Common myeloid progenitor, CD34-positive (primary cell): Measurements from ENCODE around the gene CTRL.
A peak's percentile ranks its signal among the peaks of the same experiment; 100 is the strongest.
"Not testable (repeated sequence)": the region's sequence is repeated elsewhere in the genome, so short reads cannot be mapped to it uniquely, and the experiment has no call there.

Source experiments
- CTCF ChIA-PET: fragments of 350-600 bp; sonication (Branson Sonifier 250); formaldehyde crosslinking; loops from one replicate; lab custom pipeline; 2021; ENCODE audit warnings: antibody characterized with exemption; lab: Charles Lee
- POLR2A ChIA-PET: fragments of 350-600 bp; sonication (Branson Sonifier 250); formaldehyde crosslinking; loops from one replicate; lab custom pipeline; 2021; ENCODE audit warnings: antibody characterized with exemption; lab: Charles Lee
- DNase-seq, 3 donors: peaks; one replicate each; pipeline versions ENCODE4 v3.0.0 to v3.0.0-alpha.2; 2013
- H3K27ac ChIP-seq, 2 experiments: 1 replicate in 1 of 2; 2 replicates in 1 of 2; pipeline ENCODE4 v1.7.0; 2013; ENCODE audit warnings: inconsistent platforms in 2 of 2, low read length in 2 of 2, mild to moderate bottlenecking in 2 of 2, low read depth in 1 of 2, moderate library complexity in 1 of 2; ENCODE audit not compliant: severe bottlenecking in 2 of 2, insufficient read depth in 1 of 2, poor library complexity in 1 of 2
- H3K27me3 ChIP-seq, 5 experiments: replicated peaks in 2 of 5; 1 replicate in 3 of 5; 2 replicates in 2 of 5; pipeline versions ENCODE4 v1.6.1 to v1.7.0; 2013; ENCODE audit warnings: low read length in 4 of 5, mild to moderate bottlenecking in 2 of 5, moderate library complexity in 2 of 5, inconsistent platforms in 1 of 5; ENCODE audit not compliant: insufficient read depth in 5 of 5, control insufficient read depth in 4 of 5
- H3K36me3 ChIP-seq, 4 experiments: 1 replicate in 2 of 4; 2 replicates in 2 of 4; pipeline versions ENCODE4 v1.6.1 to v1.7.0; 2013; ENCODE audit warnings: low read length in 3 of 4, control low read depth in 1 of 4, mild to moderate bottlenecking in 1 of 4; ENCODE audit not compliant: control insufficient read depth in 4 of 4, insufficient read depth in 4 of 4
- H3K4me1 ChIP-seq, 4 experiments: 1 replicate in 3 of 4; 2 replicates in 1 of 4; pipeline versions ENCODE4 v1.6.1 to v1.7.1; 2013; ENCODE audit warnings: low read length in 3 of 4, mild to moderate bottlenecking in 3 of 4, control low read depth in 1 of 4, inconsistent platforms in 1 of 4, moderate library complexity in 1 of 4; ENCODE audit not compliant: control insufficient read depth in 4 of 4, insufficient read depth in 4 of 4; ENCODE audit errors: control extremely low read depth in 1 of 4
- H3K4me3 ChIP-seq, 7 experiments: 1 replicate in 4 of 7; 2 replicates in 3 of 7; pipeline versions ENCODE4 v1.5.1 to v1.7.0; 2013; ENCODE audit warnings: mild to moderate bottlenecking in 7 of 7, low read length in 6 of 7, moderate library complexity in 6 of 7, inconsistent platforms in 2 of 7, low read depth in 2 of 7, control low read depth in 1 of 7; ENCODE audit not compliant: insufficient read depth in 4 of 7, control insufficient read depth in 1 of 7; ENCODE audit errors: extremely low read depth in 1 of 7
- H3K9me3 ChIP-seq, 5 experiments: 1 replicate in 4 of 5; 2 replicates in 1 of 5; pipeline versions ENCODE4 v1.6.1 to v1.7.1; 2013; ENCODE audit warnings: low read length in 4 of 5, mild to moderate bottlenecking in 2 of 5, inconsistent platforms in 1 of 5, low read depth in 1 of 5, moderate library complexity in 1 of 5; ENCODE audit not compliant: control insufficient read depth in 4 of 5, insufficient read depth in 2 of 5; ENCODE audit errors: control extremely low read depth in 1 of 5
- WGBS: methylation state at CpG from one replicate; pipeline ENCODE4 v1.1.5; 2013; ENCODE audit not compliant: insufficient coverage; 5-methylcytosine and 5-hydroxymethylcytosine counted together

Gene CTRL

GRCh38 chr16:67919622-67920221, 11.9 kb downstream of the CTRL start:
- peaks cover 0 to 15% (median 3%) of the 10 kb centered on the region in 4 experiments for H3K4me1 ChIP-seq

GRCh38 chr16:67917852-67918236, 13.8 kb downstream of the CTRL start:
- WGBS, result 97% methylated on average over 3 of the region's 4 CpGs
- CTCF ChIA-PET, result interaction anchor here (0.7 to 21.3 kb wide), 4 partner anchors 8 to 246 kb away, joined by 3 to 359 read pairs (median 3); partner anchors contain the start of genes EDC4 and NRN1L
- POLR2A ChIA-PET, result no interaction called here

More at GRCh38 chr16:67919622-67920221, 11.9 kb downstream of the CTRL start:
- Histone ChIP-seq H3K36me3 (peaks cover 8 to 51% (median 30%) of the 10 kb centered on the region in 4 experiments), H3K9me3 (no peaks in the 10 kb centered on the region), H3K4me3 (no peak overlapping the region), H3K27me3 (no peaks in the 10 kb centered on the region), H3K27ac (peak overlapping the region in 1 of 2 experiments; percentile 15)
- peak in 2 of 3 donors; percentile 36 to 39 for DNase-seq
- 98% methylated on average over 5 of the region's 6 CpGs for WGBS
- ChIA-PET CTCF (interaction anchor here (1.1 to 21.3 kb wide), 5 partner anchors 16 to 82 kb away, joined by 3 to 359 read pairs (median 3); partner anchors contain the start of genes EDC4 and NRN1L), POLR2A (no interaction called here)

GRCh38 chr16:67917140-67917851, 14.4 kb downstream of the CTRL start:
- Histone ChIP-seq H3K27ac (no peak overlapping the region), H3K36me3 (peaks cover 8 to 49% (median 27%) of the 10 kb centered on the region in 4 experiments), H3K27me3 (no peaks in the 10 kb centered on the region), H3K9me3 (no peaks in the 10 kb centered on the region), H3K4me1 (peaks cover 0 to 9% (median 3%) of the 10 kb centered on the region in 4 experiments), H3K4me3 (no peak overlapping the region)
- WGBS, result 78% methylated on average over 6 of the region's 6 CpGs
- ChIA-PET POLR2A (no interaction called here), CTCF (interaction anchor here (1.0 to 22.4 kb wide), 7 partner anchors 9 to 34 kb away, joined by 3 to 359 read pairs (median 3); partner anchors contain the start of genes EDC4, NRN1L and PSKH1)
- DNase-seq, result no peak

More at GRCh38 chr16:67917852-67918236, 13.8 kb downstream of the CTRL start:
- Histone ChIP-seq H3K4me1 (peaks cover 0 to 14% (median 3%) of the 10 kb centered on the region in 4 experiments), H3K27ac (no peak overlapping the region), H3K36me3 (peaks cover 8 to 48% (median 26%) of the 10 kb centered on the region in 4 experiments), H3K9me3 (no peaks in the 10 kb centered on the region), H3K4me3 (no peak overlapping the region), H3K27me3 (no peaks in the 10 kb centered on the region)
- DNase-seq, result no peak

GRCh38 chr16:67915831-67916723, 15.6 kb downstream of the CTRL start:
- peaks cover 0 to under 1% (median 0%) of the 10 kb centered on the region in 4 experiments for H3K4me1 ChIP-seq
- ChIA-PET POLR2A (no interaction called here), CTCF (interaction anchor here (1.1 to 22.4 kb wide), 8 partner anchors 8 to 244 kb away, joined by 3 to 216 read pairs (median 6); partner anchors contain the start of genes NRN1L and PSKH1)
- 91% methylated on average over 3 of the region's 7 CpGs for WGBS
- no peak overlapping the region for H3K27ac ChIP-seq
- H3K36me3 ChIP-seq, result peaks cover 11 to 59% (median 35%) of the 10 kb centered on the region in 4 experiments
- no peaks in the 10 kb centered on the region for H3K27me3 ChIP-seq
- H3K9me3 ChIP-seq, result no peaks in the 10 kb centered on the region
- DNase-seq, result no peak
- no peak overlapping the region for H3K4me3 ChIP-seq

- DNase-seq, H3K4me3 ChIP-seq, POLR2A ChIA-PET, H3K4me1 ChIP-seq, H3K27ac ChIP-seq, H3K27me3 ChIP-seq, H3K9me3 ChIP-seq: not testable (repeated sequence)
- CTCF ChIA-PET, result interaction anchor here (1.1 to 22.4 kb wide), 5 partner anchors 11 to 243 kb away, joined by 4 to 216 read pairs (median 9); partner anchors contain the start of genes NRN1L and PSKH1
- 100% methylated on average over 1 of the region's 2 CpGs for WGBS
- peaks cover 11 to 63% (median 37%) of the 10 kb centered on the region in 4 experiments for H3K36me3 ChIP-seq
Observed at GRCh38 chr16:67915496-67915769, 16.2 kb downstream of the CTRL start.

- CTCF ChIA-PET, result interaction anchor here (0.8 to 22.4 kb wide), 6 partner anchors 10 to 243 kb away, joined by 3 to 216 read pairs (median 8); partner anchors contain the start of genes NRN1L, PSKH1 and PSMB10
- Histone ChIP-seq H3K9me3 (no peaks in the 10 kb centered on the region), H3K4me1 (peaks cover 0 to 11% (median 2%) of the 10 kb centered on the region in 4 experiments), H3K27me3 (no peaks in the 10 kb centered on the region), H3K4me3 (no peak overlapping the region), H3K36me3 (peaks cover 9 to 66% (median 38%) of the 10 kb centered on the region in 4 experiments), H3K27ac (no peak overlapping the region)
- DNase-seq, result no peak
- 95% methylated on average over 4 of the region's 7 CpGs for WGBS
- POLR2A ChIA-PET, result no interaction called here
Observed at GRCh38 chr16:67914758-67915495, 16.7 kb downstream of the CTRL start.
